ENCODE data around the gene CASP3.
"Not testable (repeated sequence)": the region's sequence is repeated elsewhere in the genome, so short reads cannot be mapped to it uniquely, and the experiment has no call there.

The CASP3 gene

GRCh38 chr4:184662236-184662635 is 13.0 kb upstream of the CASP3 start:
- no peak for DNase-seq

GRCh38 chr4:184660978-184661377 is 11.7 kb upstream of the CASP3 start:
- no peak for DNase-seq

- not testable (repeated sequence) for DNase-seq
These were observed 8.6 kb upstream of the CASP3 start for GRCh38 chr4:184657820-184658219.

- DNase-seq: no peak
These were observed 7.9 kb upstream of the CASP3 start for GRCh38 chr4:184657144-184657543.

- no peak for DNase-seq
These were observed 6.9 kb upstream of the CASP3 start for GRCh38 chr4:184655889-184656869.

- DNase-seq: no peak
These were observed 4.4 kb upstream of the CASP3 start for GRCh38 chr4:184653650-184654049.

GRCh38 chr4:184652681-184653080 is 3.4 kb upstream of the CASP3 start:
- not testable (repeated sequence) for DNase-seq

- no peak for DNase-seq
These were observed 2.7 kb upstream of the CASP3 start for GRCh38 chr4:184651899-184652298.

GRCh38 chr4:184649971-184650855 is 966 bp upstream of the CASP3 start:
- no peak for DNase-seq

GRCh38 chr4:184648313-184649025 is 778 bp downstream of the CASP3 start:
- DNase-seq: no peak

- DNase-seq: no peak
These were observed 1.3 kb downstream of the CASP3 start for GRCh38 chr4:184648054-184648312.

- DNase-seq: no peak
These were observed 1.8 kb downstream of the CASP3 start for GRCh38 chr4:184647266-184648053.

- DNase-seq: no peak
These were observed 3.2 kb downstream of the CASP3 start for GRCh38 chr4:184645904-184646610.

- no peak for DNase-seq
These were observed 4.5 kb downstream of the CASP3 start for GRCh38 chr4:184644553-184645307.

- DNase-seq: no peak
These were observed 5.5 kb downstream of the CASP3 start for GRCh38 chr4:184643731-184644130.

- no peak for DNase-seq
These were observed 7.8 kb downstream of the CASP3 start for GRCh38 chr4:184641451-184641850.

GRCh38 chr4:184641022-184641421 is 8.2 kb downstream of the CASP3 start:
- no peak for DNase-seq

- DNase-seq: no peak
These were observed 12.3 kb downstream of the CASP3 start for GRCh38 chr4:184636897-184637296.

GRCh38 chr4:184636144-184636543 is 13.1 kb downstream of the CASP3 start:
- no peak for DNase-seq

- no peak for DNase-seq
These were observed 13.9 kb downstream of the CASP3 start for GRCh38 chr4:184635381-184635780.

- DNase-seq: no peak
These were observed 16.4 kb downstream of the CASP3 start for GRCh38 chr4:184632842-184633241.

Measured in NCI-H2081 treated with DMSO at 0.1 percent for 48 hours (cell line).